Activated CD8-positive, alpha-beta memory T cell treated with anti-CD3 and anti-CD28 coated beads for 36 hours (primary cell): ENCODE results near the gene PRKCH. TPM values are rescaled to one million over a fixed set of nuclear protein-coding genes. Genes with fewer than 3 reads are reported as not detected.
"Not testable (repeated sequence)": the region's sequence is repeated elsewhere in the genome, so short reads cannot be mapped to it uniquely, and the experiment has no call there.

Source experiments
- CTCF ChIA-PET: fragments of 350-600 bp; sonication (Branson Sonifier 250); formaldehyde crosslinking; loops from one replicate; lab custom pipeline; 2021; ENCODE audit warnings: antibody characterized with exemption; lab: Charles Lee
- POLR2A ChIA-PET: fragments of 350-600 bp; sonication (Branson Sonifier 250); formaldehyde crosslinking; loops from one replicate; lab custom pipeline; 2021; ENCODE audit warnings: antibody characterized with exemption; lab: Charles Lee
- total RNA-seq, 2 experiments: library from RNA; stranded (reverse); gene quantifications; one replicate each; pipeline ENCODE4 v1.2.3, GENCODE V29; 2021

Gene PRKCH
- total RNA-seq, 2 experiments from 2014 or later = 185 to 189 TPM

DNA sequence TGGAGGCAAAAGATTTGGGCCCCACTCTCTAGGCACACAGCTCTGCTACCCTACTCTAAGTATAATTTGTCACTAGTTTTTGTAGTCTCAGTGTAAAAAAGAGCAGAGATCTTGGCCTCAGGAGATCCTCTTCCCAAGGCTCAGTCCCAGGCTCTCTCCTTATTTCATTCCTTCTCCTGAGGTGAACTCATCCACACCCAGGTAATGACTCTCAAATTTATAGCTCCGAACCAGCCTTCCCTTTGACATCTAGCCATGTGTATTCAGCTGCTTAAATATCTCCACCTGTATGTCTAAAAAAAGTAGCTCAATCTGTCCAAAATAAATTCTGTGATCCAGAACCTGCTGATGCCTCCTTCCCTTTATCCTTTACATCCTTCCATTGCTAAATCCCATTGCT, 200.4 kb downstream of the PRKCH start:
- ChIA-PET POLR2A (no interaction called here), CTCF (interaction anchor here (0.7 kb wide), 1 partner anchor 18 kb away, joined by 4 read pairs; no protein-coding TSS in a partner anchor)

- CTCF ChIA-PET = interaction anchor here (0.6 to 2.6 kb wide), 4 partner anchors 12 to 312 kb away, joined by 3 to 11 read pairs (median 6); no protein-coding TSS in a partner anchor
- POLR2A ChIA-PET = interaction anchor here (2.2 to 3.2 kb wide), 2 partner anchors 11 to 45 kb away, joined by 10 to 14 read pairs; no protein-coding TSS in a partner anchor
Observed at GRCh38 chr14:61523751-61524150, 202.4 kb downstream of the PRKCH start.

GRCh38 chr14:61524211-61524806, 202.9 kb downstream of the PRKCH start:
- ChIA-PET POLR2A (interaction anchor here (0.7 to 3.2 kb wide), 4 partner anchors 11 to 46 kb away, joined by 3 to 16 read pairs (median 12); no protein-coding TSS in a partner anchor), CTCF (interaction anchor here (0.8 to 2.6 kb wide), 4 partner anchors 13 to 48 kb away, joined by 5 to 11 read pairs (median 6); no protein-coding TSS in a partner anchor)

GRCh38 chr14:61524936-61525292, 203.5 kb downstream of the PRKCH start:
- ChIA-PET POLR2A (interaction anchor here (0.7 to 3.2 kb wide), 8 partner anchors 10 to 137 kb away, joined by 3 to 16 read pairs (median 5); no protein-coding TSS in a partner anchor), CTCF (interaction anchor here (0.9 to 2.6 kb wide), 5 partner anchors 13 to 49 kb away, joined by 3 to 11 read pairs (median 5); no protein-coding TSS in a partner anchor)

GRCh38 chr14:61525293-61526011, 204.1 kb downstream of the PRKCH start:
- POLR2A ChIA-PET = interaction anchor here (0.7 to 3.2 kb wide), 7 partner anchors 10 to 136 kb away, joined by 3 to 14 read pairs (median 5); no protein-coding TSS in a partner anchor
- CTCF ChIA-PET = interaction anchor here (0.5 to 2.6 kb wide), 7 partner anchors 14 to 273 kb away, joined by 3 to 11 read pairs (median 4); no protein-coding TSS in a partner anchor

GRCh38 chr14:61526405-61527312, 205.3 kb downstream of the PRKCH start:
- ChIA-PET CTCF (interaction anchor here (0.6 to 0.9 kb wide), 2 partner anchors 25 to 145 kb away, joined by 3 to 5 read pairs; no protein-coding TSS in a partner anchor), POLR2A (interaction anchor here (1.4 to 3.2 kb wide), 2 partner anchors 24 to 48 kb away, joined by 10 to 14 read pairs; no protein-coding TSS in a partner anchor)

DNA sequence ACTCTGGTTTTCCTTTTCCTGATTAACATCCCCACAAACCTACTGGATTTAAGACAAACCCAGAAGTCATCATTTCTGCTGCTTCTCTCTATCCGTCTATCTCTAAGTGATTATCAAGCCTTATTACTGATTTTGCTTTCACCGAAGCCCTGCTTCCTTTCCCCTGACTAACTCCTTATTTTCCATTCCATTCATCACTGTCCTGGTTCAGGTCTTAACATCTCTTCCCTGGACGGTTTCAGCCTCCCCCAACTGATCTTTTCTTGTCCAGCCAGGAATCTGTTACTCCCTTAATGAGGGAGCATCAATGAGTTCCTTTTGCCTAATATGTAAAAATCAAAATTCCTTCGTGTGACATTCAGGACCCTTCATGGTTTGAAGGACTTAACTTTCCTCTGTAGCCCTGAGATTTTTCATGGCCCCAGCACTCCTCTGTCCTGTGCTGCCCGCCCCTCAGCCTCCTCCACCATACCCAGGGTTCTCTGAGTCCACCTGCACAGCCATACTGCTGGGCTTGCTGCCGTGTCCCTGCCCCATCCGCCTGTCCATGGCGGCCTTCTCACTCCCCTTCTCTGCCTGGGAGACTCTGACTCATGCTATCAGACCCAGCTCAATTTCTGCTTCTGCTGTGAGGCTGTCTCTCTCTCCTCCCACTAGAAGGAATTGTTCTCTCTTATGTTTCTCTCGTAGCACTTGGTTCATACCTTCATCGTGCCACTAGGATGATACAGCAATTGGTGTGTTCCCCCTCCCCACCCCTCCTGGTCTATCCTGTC, 206.1 kb downstream of the PRKCH start:
- CTCF ChIA-PET = interaction anchor here (1.6 kb wide), 1 partner anchor 50 kb away, joined by 6 read pairs; no protein-coding TSS in a partner anchor

GRCh38 chr14:61528591-61529021, 207.2 kb downstream of the PRKCH start:
- POLR2A ChIA-PET = interaction anchor here (0.6 to 1.1 kb wide), 5 partner anchors 19 to 167 kb away, joined by 3 read pairs; partner anchors contain the start of gene HIF1A
- CTCF ChIA-PET = interaction anchor here (0.6 to 1.6 kb wide), 4 partner anchors 30 to 185 kb away, joined by 3 to 6 read pairs (median 4); no protein-coding TSS in a partner anchor

More for the DNA sequence above, 206.1 kb downstream of the PRKCH start:
- POLR2A ChIA-PET = interaction anchor here (3.2 kb wide), 1 partner anchor 49 kb away, joined by 14 read pairs; no protein-coding TSS in a partner anchor

DNA sequence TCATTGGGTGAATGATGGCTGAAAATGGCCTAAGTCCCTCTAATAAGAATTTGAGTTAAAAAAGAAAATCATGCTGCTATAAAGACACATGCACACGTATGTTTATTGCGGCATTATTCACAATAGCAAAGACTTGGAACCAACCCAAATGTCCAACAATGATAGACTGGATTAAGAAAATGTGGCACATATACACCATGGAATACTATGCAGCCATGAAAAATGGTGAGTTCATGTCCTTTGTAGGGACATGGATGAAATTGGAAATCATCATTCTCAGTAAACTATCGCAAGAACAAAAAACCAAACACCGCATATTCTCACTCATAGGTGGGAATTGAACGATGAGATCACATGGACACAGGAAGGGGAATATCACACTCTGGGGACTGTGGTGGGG, 208.0 kb downstream of the PRKCH start:
- CTCF ChIA-PET = interaction anchor here (0.6 to 1.6 kb wide), 3 partner anchors 28 to 184 kb away, joined by 3 to 6 read pairs (median 4); no protein-coding TSS in a partner anchor
- POLR2A ChIA-PET = not testable (repeated sequence)

DNA sequence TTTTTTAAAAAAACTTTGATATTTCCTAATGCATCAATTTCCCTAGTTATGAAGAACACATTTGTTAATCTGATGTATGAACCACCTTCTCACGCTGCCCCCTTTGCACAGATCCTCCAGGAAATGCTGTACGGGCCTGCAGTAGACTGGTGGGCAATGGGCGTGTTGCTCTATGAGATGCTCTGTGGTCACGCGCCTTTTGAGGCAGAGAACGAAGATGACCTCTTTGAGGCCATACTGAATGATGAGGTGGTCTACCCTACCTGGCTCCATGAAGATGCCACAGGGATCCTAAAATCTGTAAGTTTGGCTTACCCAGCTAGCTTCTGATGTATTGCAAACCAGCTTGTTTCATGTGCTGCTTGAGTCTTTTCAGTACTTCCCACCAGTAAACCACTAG, 208.9 kb downstream of the PRKCH start:
- POLR2A ChIA-PET = interaction anchor here (0.8 kb wide), 1 partner anchor 19 kb away, joined by 4 read pairs; no protein-coding TSS in a partner anchor
- CTCF ChIA-PET = no interaction called here

- ChIA-PET CTCF (no interaction called here), POLR2A (interaction anchor here (0.8 kb wide), 1 partner anchor 19 kb away, joined by 4 read pairs; no protein-coding TSS in a partner anchor)
Observed at GRCh38 chr14:61530896-61531295, 209.5 kb downstream of the PRKCH start.

- POLR2A ChIA-PET = interaction anchor here (0.5 kb wide), 1 partner anchor 8 kb away, joined by 3 read pairs; no protein-coding TSS in a partner anchor
- CTCF ChIA-PET = no interaction called here
Observed at GRCh38 chr14:61531465-61532122, 210.2 kb downstream of the PRKCH start.

- CTCF ChIA-PET = no interaction called here
- POLR2A ChIA-PET = interaction anchor here (0.5 kb wide), 1 partner anchor 7 kb away, joined by 3 read pairs; no protein-coding TSS in a partner anchor
Observed at GRCh38 chr14:61532123-61532505, 210.7 kb downstream of the PRKCH start.

DNA sequence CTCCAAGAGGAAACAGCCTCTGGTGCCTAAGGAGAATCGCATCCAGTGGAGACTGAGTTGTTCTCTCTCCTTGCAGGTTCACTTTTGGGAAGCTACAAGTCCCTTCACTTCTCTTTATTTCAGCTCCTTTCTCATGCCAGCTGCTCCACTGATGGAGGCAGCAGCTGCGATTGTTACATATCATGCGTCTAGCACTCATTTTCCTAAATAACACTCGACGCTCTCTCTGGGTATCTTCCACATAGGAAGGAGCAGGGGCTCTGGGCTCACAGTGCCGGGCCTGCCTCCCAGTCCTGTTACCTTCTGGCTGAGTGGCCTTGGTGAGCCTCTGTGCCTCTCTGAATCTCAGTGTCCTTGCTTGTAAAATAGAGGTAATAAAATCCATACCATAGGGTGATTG, 211.4 kb downstream of the PRKCH start:
- POLR2A ChIA-PET = interaction anchor here (0.8 kb wide), 1 partner anchor 162 kb away, joined by 3 read pairs; the partner anchor contains the start of gene HIF1A
- CTCF ChIA-PET = no interaction called here

- POLR2A ChIA-PET = interaction anchor here (0.6 to 2.3 kb wide), 3 partner anchors 9 to 211 kb away, joined by 3 to 10 read pairs (median 4); partner anchors contain the start of gene HIF1A
- CTCF ChIA-PET = interaction anchor here (0.7 kb wide), 1 partner anchor 42 kb away, joined by 3 read pairs; no protein-coding TSS in a partner anchor
Observed at GRCh38 chr14:61533513-61534255, 212.3 kb downstream of the PRKCH start.
